Trophoblast cell (in vitro differentiated cells and primary cell): Measurements from ENCODE around the gene CENPM.

Experiments
- DNase-seq, 2 donors: peaks; one replicate each; pipeline ENCODE4 v3.0.0-alpha.2; 2016
- H2AFZ ChIP-seq: 2 replicates; pipeline ENCODE4 v1.6.1; 2013; ENCODE audit warnings: low read length, moderate library complexity, mild to moderate bottlenecking; ENCODE audit not compliant: insufficient read depth, poor library complexity
- H2AK5ac ChIP-seq: 2 replicates; pipeline ENCODE4 v1.6.1; 2013; ENCODE audit warnings: mild to moderate bottlenecking, low read length
- H2BK120ac ChIP-seq: 2 replicates; pipeline ENCODE4 v1.6.1; 2013; ENCODE audit warnings: low read length, mild to moderate bottlenecking, moderate library complexity; ENCODE audit not compliant: insufficient read depth, poor library complexity
- H2BK12ac ChIP-seq: 2 replicates; pipeline ENCODE4 v1.6.1; 2013; ENCODE audit warnings: mild to moderate bottlenecking, low read length, moderate library complexity
- H2BK5ac ChIP-seq: 2 replicates; pipeline ENCODE4 v1.6.1; 2013; ENCODE audit warnings: low read length, low read depth, moderate library complexity, mild to moderate bottlenecking; ENCODE audit not compliant: poor library complexity
- H3K14ac ChIP-seq: 2 replicates; pipeline ENCODE4 v1.6.1; 2013; ENCODE audit warnings: mild to moderate bottlenecking, low read length
- H3K18ac ChIP-seq: 2 replicates; pipeline ENCODE4 v1.6.1; 2013; ENCODE audit warnings: mild to moderate bottlenecking, low read length
- H3K23ac ChIP-seq: 2 replicates; pipeline ENCODE4 v1.6.1; 2013; ENCODE audit warnings: low read length
- H3K27ac ChIP-seq: 2 replicates; pipeline ENCODE4 v1.5.1; 2013; ENCODE audit warnings: low read depth, mild to moderate bottlenecking, inconsistent platforms, low read length, moderate library complexity
- H3K27me3 ChIP-seq: 2 replicates; pipeline ENCODE4 v1.6.1; 2013; ENCODE audit warnings: inconsistent platforms, mild to moderate bottlenecking, low read length, moderate library complexity; ENCODE audit not compliant: insufficient read depth
- H3K36me3 ChIP-seq, 2 experiments: 1 replicate in 1 of 2; 2 replicates in 1 of 2; pipeline ENCODE4 v1.6.1; 2013; ENCODE audit warnings: low read length in 2 of 2, mild to moderate bottlenecking in 2 of 2, moderate library complexity in 1 of 2; ENCODE audit not compliant: insufficient read depth in 2 of 2, control insufficient read depth in 1 of 2
- H3K4ac ChIP-seq: 2 replicates; pipeline ENCODE4 v1.6.1; 2013; ENCODE audit warnings: low read depth, mild to moderate bottlenecking, low read length, moderate library complexity
- H3K4me1 ChIP-seq, 2 experiments: 1 replicate in 1 of 2; 2 replicates in 1 of 2; pipeline ENCODE4 v1.6.1; 2013; ENCODE audit warnings: low read length in 2 of 2, mild to moderate bottlenecking in 2 of 2, moderate library complexity in 1 of 2; ENCODE audit not compliant: insufficient read depth in 2 of 2, control insufficient read depth in 1 of 2
- H3K4me2 ChIP-seq: 2 replicates; pipeline ENCODE4 v1.6.1; 2013; ENCODE audit warnings: inconsistent platforms, mild to moderate bottlenecking, low read length, moderate library complexity
- H3K4me3 ChIP-seq: 2 replicates; pipeline ENCODE4 v1.5.1; 2013; ENCODE audit warnings: mild to moderate bottlenecking, low read depth, low read length, inconsistent platforms
- H3K79me1 ChIP-seq: one replicate; pipeline ENCODE4 v1.6.1; 2013; ENCODE audit warnings: low read length
- H3K79me2 ChIP-seq: 2 replicates; pipeline ENCODE4 v1.6.1; 2013; ENCODE audit warnings: low read length, mild to moderate bottlenecking; ENCODE audit not compliant: control insufficient read depth, insufficient read depth, poor library complexity
- H3K9ac ChIP-seq: 2 replicates; pipeline ENCODE4 v1.6.1; 2013; ENCODE audit warnings: mild to moderate bottlenecking, low read length
- H3K9me3 ChIP-seq: 2 replicates; pipeline ENCODE4 v1.6.1; 2013; ENCODE audit warnings: low read depth, mild to moderate bottlenecking, control low read depth, inconsistent platforms, low read length; ENCODE audit not compliant: insufficient read depth
- H4K12ac ChIP-seq: 2 replicates; pipeline ENCODE4 v1.6.1; 2013; ENCODE audit warnings: low read depth, mild to moderate bottlenecking, low read length, moderate library complexity
- H4K8ac ChIP-seq: 2 replicates; pipeline ENCODE4 v1.6.1; 2013; ENCODE audit warnings: low read depth, mild to moderate bottlenecking, low read length, moderate library complexity
- H4K91ac ChIP-seq: one replicate; pipeline ENCODE4 v1.6.1; 2013; ENCODE audit warnings: low read depth, mild to moderate bottlenecking, low read length, moderate library complexity
- WGBS: extraction: QIAGEN DNeasy Blood & Tissue Kit; methylation state at CpG from one replicate; pipeline ENCODE4 v1.1.7; 2013; ENCODE audit warnings: missing lambda C conversion rate; ENCODE audit not compliant: insufficient read length, insufficient coverage; ENCODE audit errors: extremely low coverage; 5-methylcytosine and 5-hydroxymethylcytosine counted together

The CENPM gene

GRCh38 chr22:41975299-41976069 lies 28.5 kb upstream of the CENPM start:
- Histone ChIP-seq H3K18ac (no peak overlapping the region), H3K4me1 (peaks cover 0 to 8% of the 10 kb centered on the region in 2 experiments), H3K23ac (no peak overlapping the region), H3K79me2 (no peaks in the 10 kb centered on the region), H3K36me3 (no peaks in the 10 kb centered on the region), H3K27me3 (peaks cover 30% of the 10 kb centered on the region), H3K4ac (no peak overlapping the region), H2BK5ac (no peak overlapping the region), H3K79me1 (no peaks in the 10 kb centered on the region), H2BK120ac (no peak overlapping the region), H3K4me3 (no peak overlapping the region), H3K9me3 (peaks cover 8% of the 10 kb centered on the region), H4K91ac (no peak overlapping the region), H2BK12ac (no peak overlapping the region), H2AFZ (no peak overlapping the region), H3K9ac (no peak overlapping the region), H2AK5ac (no peak overlapping the region), H3K14ac (no peak overlapping the region), H3K4me2 (no peak overlapping the region), H3K27ac (no peak overlapping the region), H4K12ac (no peak overlapping the region), H4K8ac (no peak overlapping the region)
- DNase-seq = peak; percentile 86 to 88
- WGBS = no CpG with 5 or more reads among the region's 12 CpGs

- Histone ChIP-seq H3K36me3 (no peaks in the 10 kb centered on the region), H3K79me2 (no peaks in the 10 kb centered on the region), H3K4ac (no peak overlapping the region), H3K9me3 (peaks cover 8% of the 10 kb centered on the region), H2AK5ac (no peak overlapping the region), H3K14ac (no peak overlapping the region), H3K27me3 (peaks cover 30% of the 10 kb centered on the region), H2BK5ac (no peak overlapping the region), H3K4me1 (peaks cover 0 to 8% of the 10 kb centered on the region in 2 experiments), H4K8ac (no peak overlapping the region), H4K91ac (no peak overlapping the region), H3K27ac (no peak overlapping the region), H4K12ac (no peak overlapping the region), H2BK12ac (no peak overlapping the region), H2BK120ac (no peak overlapping the region), H3K4me2 (no peak overlapping the region), H3K23ac (no peak overlapping the region), H2AFZ (no peak overlapping the region), H3K9ac (no peak overlapping the region), H3K79me1 (no peaks in the 10 kb centered on the region), H3K4me3 (no peak overlapping the region), H3K18ac (no peak overlapping the region)
- peak; percentile 84 to 91 for DNase-seq
- WGBS = no CpG with 5 or more reads among the region's 10 CpGs
Measured at GRCh38 chr22:41974691-41975290, 27.8 kb upstream of the CENPM start.

GRCh38 chr22:41971431-41971830 lies 24.5 kb upstream of the CENPM start:
- WGBS = no CpG with 5 or more reads among the region's 11 CpGs
- H3K79me1 ChIP-seq = no peaks in the 10 kb centered on the region

GRCh38 chr22:41970601-41971000 lies 23.6 kb upstream of the CENPM start:
- Histone ChIP-seq H2BK12ac (no peak overlapping the region), H3K79me1 (no peaks in the 10 kb centered on the region), H3K4me3 (no peak overlapping the region), H2AFZ (no peak overlapping the region), H4K91ac (no peak overlapping the region), H3K27me3 (peaks cover 5% of the 10 kb centered on the region), H3K27ac (no peak overlapping the region), H2BK120ac (no peak overlapping the region), H3K4me1 (no peaks in the 10 kb centered on the region), H3K14ac (no peak overlapping the region), H3K9ac (no peak overlapping the region), H3K4me2 (no peak overlapping the region), H3K79me2 (no peaks in the 10 kb centered on the region), H3K36me3 (no peaks in the 10 kb centered on the region), H2BK5ac (no peak overlapping the region), H3K23ac (no peak overlapping the region), H4K12ac (no peak overlapping the region), H2AK5ac (no peak overlapping the region), H3K18ac (no peak overlapping the region), H4K8ac (no peak overlapping the region), H3K4ac (no peak overlapping the region), H3K9me3 (peaks cover under 1% of the 10 kb centered on the region)
- no peak for DNase-seq
- no CpG with 5 or more reads among the region's 2 CpGs for WGBS

More at GRCh38 chr22:41971431-41971830, 24.5 kb upstream of the CENPM start:
- Histone ChIP-seq H3K4me3 (no peak overlapping the region), H4K8ac (no peak overlapping the region), H3K27me3 (peaks cover 13% of the 10 kb centered on the region), H2BK120ac (no peak overlapping the region), H4K91ac (no peak overlapping the region), H3K4ac (no peak overlapping the region), H3K27ac (no peak overlapping the region), H3K36me3 (no peaks in the 10 kb centered on the region), H2AK5ac (no peak overlapping the region), H2AFZ (no peak overlapping the region), H3K18ac (no peak overlapping the region), H3K9me3 (peaks cover 4% of the 10 kb centered on the region), H3K79me2 (no peaks in the 10 kb centered on the region), H2BK5ac (no peak overlapping the region), H2BK12ac (no peak overlapping the region), H3K4me1 (peaks cover 0 to 4% of the 10 kb centered on the region in 2 experiments), H4K12ac (no peak overlapping the region), H3K4me2 (no peak overlapping the region), H3K9ac (no peak overlapping the region), H3K14ac (no peak overlapping the region), H3K23ac (no peak overlapping the region)
- DNase-seq = no peak
